ENCODE results near the gene SLC37A4.

DNA sequence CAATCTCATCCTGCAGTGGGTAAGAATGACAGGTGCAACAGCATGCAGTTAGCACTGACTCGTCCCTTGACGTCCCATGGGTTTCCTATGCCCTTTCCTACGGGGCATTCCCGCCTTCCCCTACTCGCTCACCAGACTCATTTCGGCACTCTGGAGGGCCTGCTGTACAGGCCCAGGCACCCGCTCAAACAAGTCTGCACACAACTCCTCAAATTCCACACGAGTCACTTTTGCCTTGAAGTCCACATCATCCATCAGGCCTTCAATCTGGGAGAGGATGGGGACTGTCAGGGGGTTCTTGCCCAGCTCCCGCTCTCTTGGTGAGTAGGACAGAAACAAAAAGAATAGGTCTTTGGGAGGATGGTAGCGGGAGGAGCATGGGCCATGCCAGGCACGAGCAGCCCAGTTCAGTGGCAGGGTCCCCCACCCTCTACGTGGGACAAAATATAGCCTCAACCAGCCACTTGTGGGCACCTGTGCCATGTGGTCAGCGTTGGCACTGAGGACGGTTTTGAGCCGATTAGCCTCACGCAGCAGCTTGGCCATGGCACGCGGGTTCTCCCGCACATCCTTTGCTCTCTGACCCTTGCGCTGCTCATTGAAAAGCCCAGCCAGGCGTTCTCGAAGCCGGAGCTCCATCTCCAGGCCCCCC lies 21.6 kb upstream of the SLC37A4 start:
- TF ChIP-seq, protein P1, sequence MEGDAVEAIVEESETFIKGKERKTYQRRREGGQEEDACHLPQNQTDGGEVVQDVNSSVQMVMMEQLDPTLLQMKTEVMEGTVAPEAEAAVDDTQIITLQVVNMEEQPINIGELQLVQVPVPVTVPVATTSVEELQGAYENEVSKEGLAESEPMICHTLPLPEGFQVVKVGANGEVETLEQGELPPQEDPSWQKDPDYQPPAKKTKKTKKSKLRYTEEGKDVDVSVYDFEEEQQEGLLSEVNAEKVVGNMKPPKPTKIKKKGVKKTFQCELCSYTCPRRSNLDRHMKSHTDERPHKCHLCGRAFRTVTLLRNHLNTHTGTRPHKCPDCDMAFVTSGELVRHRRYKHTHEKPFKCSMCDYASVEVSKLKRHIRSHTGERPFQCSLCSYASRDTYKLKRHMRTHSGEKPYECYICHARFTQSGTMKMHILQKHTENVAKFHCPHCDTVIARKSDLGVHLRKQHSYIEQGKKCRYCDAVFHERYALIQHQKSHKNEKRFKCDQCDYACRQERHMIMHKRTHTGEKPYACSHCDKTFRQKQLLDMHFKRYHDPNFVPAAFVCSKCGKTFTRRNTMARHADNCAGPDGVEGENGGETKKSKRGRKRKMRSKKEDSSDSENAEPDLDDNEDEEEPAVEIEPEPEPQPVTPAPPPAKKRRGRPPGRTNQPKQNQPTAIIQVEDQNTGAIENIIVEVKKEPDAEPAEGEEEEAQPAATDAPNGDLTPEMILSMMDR (conservative IDR thresholded peaks at IDR 0.05 in 1 of 2, IDR thresholded peaks at IDR 0.05 in 1 of 2; ENCODE audit: extremely low read depth in 1 of 2, insufficient read depth in 1 of 2, low read depth in 1 of 2, low read length in 2 of 2): no peak
- TF ChIP-seq EZH2 (IDR thresholded peaks at IDR 0.05; ENCODE audit: borderline replicate concordance, low read length): no peak

Data from mammary epithelial cell (primary cell).